Central memory CD8-positive, alpha-beta T cell (primary cell): ENCODE results near the gene RAB2B.

Source experiments
- ATAC-seq: fragments of 150-1000 bp; cut with Tn5 transposase; replicated peaks from 2 replicates; pipeline ENCODE4 v1.10.0; 2022; ENCODE audit warnings: mild to moderate bottlenecking, moderate FRiP score, moderate number of reproducible peaks; ENCODE audit not compliant: poor library complexity, severe bottlenecking; ENCODE audit errors: extremely low read depth
- DNase-seq, 2 donors: peaks; one replicate each; pipeline ENCODE4 v3.0.0; 2021; ENCODE audit warnings: low spot score in 2 of 2
- H3K27ac Mint-ChIP-seq: one replicate; pipeline ENCODE4 v1.8.0; 2022; ENCODE audit warnings: low read depth, mild to moderate bottlenecking, moderate library complexity, mixed read lengths
- H3K27me3 Mint-ChIP-seq: one replicate; pipeline ENCODE4 v1.8.0; 2022; ENCODE audit warnings: mixed read lengths
- H3K36me3 Mint-ChIP-seq: one replicate; pipeline ENCODE4 v1.8.0; 2022; ENCODE audit warnings: mild to moderate bottlenecking, moderate library complexity, mixed read lengths; ENCODE audit not compliant: insufficient read depth
- H3K4me1 Mint-ChIP-seq: one replicate; pipeline ENCODE4 v1.8.0; 2022; ENCODE audit warnings: mixed read lengths
- H3K4me3 Mint-ChIP-seq: one replicate; pipeline ENCODE4 v1.8.0; 2022; ENCODE audit warnings: mild to moderate bottlenecking, moderate library complexity, mixed read lengths
- H3K9me3 Mint-ChIP-seq: one replicate; pipeline ENCODE4 v1.8.0; 2022; ENCODE audit warnings: mixed read lengths

Gene RAB2B

GRCh38 chr14:21476925-21477681 is at the start of gene RAB2B, which contains the start of gene TOX4:
TSS of gene RAB2B (minus strand) at chr14:21476959. CDS start at chr14:21476872, 87 bp downstream.
TSS of gene TOX4 (plus strand) at chr14:21477195. CDS start at chr14:21477279, 84 bp downstream.
- no peaks in the 10 kb centered on the region for H3K9me3 Mint-ChIP-seq
- no peaks in the 10 kb centered on the region for H3K27me3 Mint-ChIP-seq
- DNase-seq (peak; percentile 90 to 97), ATAC-seq (peak; percentile 97)
- H3K4me3 Mint-ChIP-seq, result peak within 1 kb of the TSS; percentile 97
- H3K36me3 Mint-ChIP-seq, result peaks cover 31% of the 10 kb centered on the region
- H3K4me1 Mint-ChIP-seq, result peaks cover 30% of the 10 kb centered on the region
- peak within 1 kb of the TSS; percentile 98 for H3K27ac Mint-ChIP-seq

- peak; percentile 69 for ATAC-seq
- Mint-ChIP-seq H3K27ac (peak within 1 kb of the TSS; percentile 77), H3K9me3 (no peaks in the 10 kb centered on the region), H3K36me3 (no peaks in the 10 kb centered on the region), H3K4me3 (peak within 1 kb of the TSS; percentile 79), H3K4me1 (peaks cover 18% of the 10 kb centered on the region), H3K27me3 (no peaks in the 10 kb centered on the region)
- no peak for DNase-seq
Observed at GRCh38 chr14:21525962-21526671, 49.4 kb upstream of the RAB2B start, which contains the start of gene SALL2. TSS of gene SALL2 (minus strand) at chr14:21526346. CDS start at chr14:21526127, 219 bp downstream.

GRCh38 chr14:21525571-21525961 is 48.8 kb upstream of the RAB2B start:
- Mint-ChIP-seq H3K9me3 (no peaks in the 10 kb centered on the region), H3K27me3 (no peaks in the 10 kb centered on the region), H3K27ac (peak overlapping the region; percentile 48), H3K36me3 (no peaks in the 10 kb centered on the region), H3K4me1 (peaks cover 18% of the 10 kb centered on the region), H3K4me3 (peak overlapping the region; percentile 79)
- ATAC-seq (peak; percentile 30), DNase-seq (no peak)

GRCh38 chr14:21524575-21525490 is 48.1 kb upstream of the RAB2B start:
- Mint-ChIP-seq H3K27me3 (no peaks in the 10 kb centered on the region), H3K36me3 (no peaks in the 10 kb centered on the region), H3K4me1 (peaks cover 18% of the 10 kb centered on the region), H3K27ac (peak overlapping the region; percentile 48), H3K9me3 (no peaks in the 10 kb centered on the region), H3K4me3 (peak overlapping the region; percentile 79)
- ATAC-seq (no peak), DNase-seq (no peak)

GRCh38 chr14:21523203-21523602 is 46.4 kb upstream of the RAB2B start:
- Mint-ChIP-seq H3K9me3 (no peaks in the 10 kb centered on the region), H3K27me3 (no peaks in the 10 kb centered on the region), H3K27ac (no peak overlapping the region), H3K36me3 (no peaks in the 10 kb centered on the region), H3K4me3 (no peak overlapping the region), H3K4me1 (peaks cover 18% of the 10 kb centered on the region)
- DNase-seq, result no peak
- ATAC-seq, result no peak

- H3K9me3 Mint-ChIP-seq, result no peaks in the 10 kb centered on the region
- H3K4me1 Mint-ChIP-seq, result peaks cover 10% of the 10 kb centered on the region
- no peaks in the 10 kb centered on the region for H3K36me3 Mint-ChIP-seq
- no peak overlapping the region for H3K27ac Mint-ChIP-seq
- no peak overlapping the region for H3K4me3 Mint-ChIP-seq
- DNase-seq, result no peak
- ATAC-seq, result no peak
- no peaks in the 10 kb centered on the region for H3K27me3 Mint-ChIP-seq
Observed at GRCh38 chr14:21521501-21521900, 44.7 kb upstream of the RAB2B start.

- Mint-ChIP-seq H3K36me3 (no peaks in the 10 kb centered on the region), H3K27me3 (no peaks in the 10 kb centered on the region), H3K9me3 (no peaks in the 10 kb centered on the region), H3K4me1 (peaks cover 10% of the 10 kb centered on the region), H3K27ac (no peak overlapping the region), H3K4me3 (no peak overlapping the region)
- no peak for ATAC-seq
- no peak for DNase-seq
Observed at GRCh38 chr14:21520767-21521166, 44.0 kb upstream of the RAB2B start.

- no peaks in the 10 kb centered on the region for H3K36me3 Mint-ChIP-seq
- no peak overlapping the region for H3K4me3 Mint-ChIP-seq
- H3K27me3 Mint-ChIP-seq, result no peaks in the 10 kb centered on the region
- no peak for DNase-seq
- H3K27ac Mint-ChIP-seq, result no peak overlapping the region
- H3K4me1 Mint-ChIP-seq, result no peaks in the 10 kb centered on the region
- no peaks in the 10 kb centered on the region for H3K9me3 Mint-ChIP-seq
- no peak for ATAC-seq
Observed at GRCh38 chr14:21518725-21519124, 42.0 kb upstream of the RAB2B start.

- peaks cover 11% of the 10 kb centered on the region for H3K36me3 Mint-ChIP-seq
- ATAC-seq (no peak), DNase-seq (no peak)
- no peak overlapping the region for H3K4me3 Mint-ChIP-seq
- H3K27me3 Mint-ChIP-seq, result no peaks in the 10 kb centered on the region
- no peak overlapping the region for H3K27ac Mint-ChIP-seq
- H3K4me1 Mint-ChIP-seq, result peaks cover 14% of the 10 kb centered on the region
- H3K9me3 Mint-ChIP-seq, result peaks cover 5% of the 10 kb centered on the region
Observed at GRCh38 chr14:21514341-21514740, 37.6 kb upstream of the RAB2B start.

- peak; percentile 100 for ATAC-seq
- Mint-ChIP-seq H3K4me1 (peaks cover 27% of the 10 kb centered on the region), H3K4me3 (peak within 1 kb of the TSS; percentile 97), H3K9me3 (peaks cover 5% of the 10 kb centered on the region), H3K27ac (peak within 1 kb of the TSS; percentile 97), H3K36me3 (peaks cover 16% of the 10 kb centered on the region), H3K27me3 (no peaks in the 10 kb centered on the region)
- DNase-seq, result peak; percentile 88 to 92
Observed at GRCh38 chr14:21510735-21511657, 34.2 kb upstream of the RAB2B start, which contains the start of gene METTL3. TSS of gene METTL3 (minus strand) at chr14:21511340. CDS start at chr14:21511223, 117 bp downstream.

GRCh38 chr14:21509432-21510143 is 32.8 kb upstream of the RAB2B start:
- ATAC-seq (no peak), DNase-seq (no peak)
- peaks cover 37% of the 10 kb centered on the region for H3K4me1 Mint-ChIP-seq
- peaks cover 5% of the 10 kb centered on the region for H3K9me3 Mint-ChIP-seq
- H3K36me3 Mint-ChIP-seq, result peaks cover 16% of the 10 kb centered on the region
- H3K4me3 Mint-ChIP-seq, result peak overlapping the region; percentile 97
- no peaks in the 10 kb centered on the region for H3K27me3 Mint-ChIP-seq
- H3K27ac Mint-ChIP-seq, result peak overlapping the region; percentile 97
